HG03342 (cell line): ENCODE measurements around the gene C1QTNF8.

Experiments used
- ATAC-seq: cut with Tn5 transposase; IDR thresholded peaks from one replicate; pipeline ENCODE4 v1.9.1; 2021; ENCODE audit warnings: mild to moderate bottlenecking, moderate library complexity; ENCODE audit not compliant: unreplicated experiment

The C1QTNF8 gene, protein sequence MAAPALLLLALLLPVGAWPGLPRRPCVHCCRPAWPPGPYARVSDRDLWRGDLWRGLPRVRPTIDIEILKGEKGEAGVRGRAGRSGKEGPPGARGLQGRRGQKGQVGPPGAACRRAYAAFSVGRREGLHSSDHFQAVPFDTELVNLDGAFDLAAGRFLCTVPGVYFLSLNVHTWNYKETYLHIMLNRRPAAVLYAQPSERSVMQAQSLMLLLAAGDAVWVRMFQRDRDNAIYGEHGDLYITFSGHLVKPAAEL

GRCh38 chr16:1096169-1097082 is at the start of gene C1QTNF8:
Gene C1QTNF8, minus strand, starts transcription at chr16:1096244. Its CDS starts 1,322 bp downstream, at chr16:1094922.
- ATAC-seq, result no peak

DNA sequence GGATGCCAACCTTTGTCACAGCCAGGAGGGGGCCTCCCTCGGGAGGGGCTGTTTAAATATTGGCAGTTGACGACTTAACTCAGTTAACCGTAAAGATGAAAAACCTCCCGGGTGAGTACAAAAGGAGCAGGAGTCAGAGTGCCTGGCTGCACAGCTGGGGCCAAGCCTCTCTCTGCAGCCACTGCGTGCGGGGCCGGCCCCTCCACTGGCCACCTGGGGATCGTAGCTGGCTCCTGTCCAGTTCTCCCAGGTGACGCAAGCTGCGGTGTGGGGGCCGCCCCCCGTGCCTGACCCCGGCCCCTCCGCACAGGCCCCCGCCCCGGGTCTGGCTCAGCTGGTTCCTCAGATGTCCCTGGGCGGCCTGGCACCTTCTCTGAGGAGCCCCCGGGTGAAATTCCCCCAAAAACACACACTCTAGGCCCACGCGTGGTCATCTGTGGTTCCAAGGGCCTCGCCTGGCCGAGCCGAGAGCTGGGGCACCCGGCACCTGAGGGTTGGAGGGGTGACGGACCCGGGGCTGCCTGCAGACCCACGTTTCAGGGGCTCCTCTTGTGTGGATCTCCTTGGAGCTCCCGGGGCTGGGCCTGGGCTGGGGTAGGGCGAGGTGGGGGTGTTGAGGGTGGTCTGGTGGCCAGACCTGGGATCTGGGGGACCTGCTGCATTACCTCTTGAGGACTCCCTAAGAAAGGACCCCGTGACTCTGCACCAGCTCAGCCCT is 49.5 kb upstream of the C1QTNF8 start:
- ATAC-seq, result no peak

- no peak for ATAC-seq
Measured at GRCh38 chr16:1144476-1145382, 48.7 kb upstream of the C1QTNF8 start.

GRCh38 chr16:1143761-1144450 is 47.9 kb upstream of the C1QTNF8 start:
- ATAC-seq, result no peak

DNA sequence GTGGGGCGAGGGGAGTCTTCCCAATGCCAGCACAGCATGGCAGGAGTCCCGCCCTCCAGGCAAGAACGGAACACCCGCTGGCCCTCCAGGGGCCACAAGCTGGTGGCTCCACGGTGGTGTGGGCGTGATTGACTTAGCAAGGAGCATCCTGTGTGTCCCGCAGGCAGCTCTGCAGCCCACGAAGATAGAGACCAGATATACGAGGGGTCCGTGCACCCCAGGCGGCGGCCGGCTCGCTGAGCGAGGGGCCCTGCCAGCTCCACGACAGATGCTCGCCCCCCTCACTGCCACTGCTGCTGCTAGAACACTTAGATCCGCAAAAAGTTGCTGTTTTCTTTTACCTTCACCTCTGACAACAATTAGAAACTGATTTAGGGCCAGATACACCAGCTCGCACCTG is 46.9 kb upstream of the C1QTNF8 start:
- ATAC-seq, result no peak

- no peak for ATAC-seq
Measured at GRCh38 chr16:1141716-1142115, 45.7 kb upstream of the C1QTNF8 start.

DNA sequence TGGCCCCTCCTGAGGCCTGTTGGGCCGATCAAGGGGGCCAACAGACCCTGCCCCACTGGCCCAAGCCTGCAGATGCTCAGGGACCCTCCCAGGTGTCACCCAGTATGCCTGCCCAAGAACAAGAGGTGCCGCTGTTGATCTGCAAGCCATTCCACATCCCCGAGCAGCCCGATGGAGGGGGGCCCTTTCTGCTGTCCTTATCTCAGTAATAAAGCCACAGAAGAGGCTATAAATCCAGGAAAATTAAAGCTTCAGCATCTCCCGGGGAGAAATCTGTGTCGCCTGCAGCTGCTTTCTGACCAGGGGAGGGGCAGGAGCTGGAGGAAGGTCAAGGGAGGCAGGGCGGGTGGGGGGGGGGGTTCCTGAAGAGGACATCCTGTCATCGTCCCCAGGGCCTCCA is 45.1 kb upstream of the C1QTNF8 start:
- no peak for ATAC-seq

DNA sequence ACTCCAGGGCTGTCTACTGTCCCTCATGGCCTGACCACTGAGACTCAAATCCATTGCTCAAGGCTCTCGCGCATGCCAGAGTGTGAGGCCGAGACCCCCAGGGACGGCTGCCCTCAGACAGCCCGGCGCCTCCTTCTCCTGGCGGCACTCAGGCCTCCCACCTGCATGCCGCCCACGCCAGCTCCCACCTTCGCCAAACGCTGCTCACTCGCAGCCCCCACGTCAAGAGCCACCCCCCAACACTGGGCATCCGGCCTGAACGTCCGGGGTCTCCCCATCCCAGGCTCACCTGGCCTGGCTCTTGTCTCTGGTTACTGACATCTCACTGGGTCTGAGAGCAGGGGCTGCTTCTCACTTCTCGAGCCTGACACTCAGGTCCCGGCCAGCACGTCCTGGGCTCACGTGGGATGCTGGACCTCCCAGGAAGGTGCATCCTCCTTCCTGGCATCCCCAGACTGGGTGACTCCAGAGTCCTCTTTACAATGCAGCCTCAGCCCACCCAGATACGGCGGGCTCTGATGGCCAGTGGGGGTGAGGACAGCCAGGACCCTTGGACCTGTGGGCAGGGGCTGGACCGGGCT is 44.6 kb upstream of the C1QTNF8 start:
- no peak for ATAC-seq

- ATAC-seq, result no peak
Measured at GRCh38 chr16:1137604-1138003, 41.6 kb upstream of the C1QTNF8 start.

DNA sequence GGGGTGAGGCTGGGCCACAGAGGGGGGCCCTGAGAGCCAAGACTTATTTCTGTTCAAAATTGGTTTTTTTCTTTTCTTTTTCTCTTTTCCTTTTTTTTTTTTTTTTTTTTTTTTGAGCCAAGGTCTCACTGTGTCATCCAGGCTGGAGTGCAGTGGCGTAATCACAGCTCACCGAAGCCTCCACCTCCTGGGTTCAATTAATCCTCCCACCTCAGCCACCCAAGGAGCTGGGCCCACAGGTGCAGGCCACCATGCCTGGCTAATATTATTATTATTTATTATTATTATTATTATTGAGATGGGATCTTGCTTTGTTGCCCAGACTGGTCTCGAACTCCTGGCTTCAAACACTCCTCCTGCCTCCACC is 39.4 kb upstream of the C1QTNF8 start:
- ATAC-seq, result no peak

GRCh38 chr16:1134776-1135458 is 38.9 kb upstream of the C1QTNF8 start:
- ATAC-seq, result no peak

DNA sequence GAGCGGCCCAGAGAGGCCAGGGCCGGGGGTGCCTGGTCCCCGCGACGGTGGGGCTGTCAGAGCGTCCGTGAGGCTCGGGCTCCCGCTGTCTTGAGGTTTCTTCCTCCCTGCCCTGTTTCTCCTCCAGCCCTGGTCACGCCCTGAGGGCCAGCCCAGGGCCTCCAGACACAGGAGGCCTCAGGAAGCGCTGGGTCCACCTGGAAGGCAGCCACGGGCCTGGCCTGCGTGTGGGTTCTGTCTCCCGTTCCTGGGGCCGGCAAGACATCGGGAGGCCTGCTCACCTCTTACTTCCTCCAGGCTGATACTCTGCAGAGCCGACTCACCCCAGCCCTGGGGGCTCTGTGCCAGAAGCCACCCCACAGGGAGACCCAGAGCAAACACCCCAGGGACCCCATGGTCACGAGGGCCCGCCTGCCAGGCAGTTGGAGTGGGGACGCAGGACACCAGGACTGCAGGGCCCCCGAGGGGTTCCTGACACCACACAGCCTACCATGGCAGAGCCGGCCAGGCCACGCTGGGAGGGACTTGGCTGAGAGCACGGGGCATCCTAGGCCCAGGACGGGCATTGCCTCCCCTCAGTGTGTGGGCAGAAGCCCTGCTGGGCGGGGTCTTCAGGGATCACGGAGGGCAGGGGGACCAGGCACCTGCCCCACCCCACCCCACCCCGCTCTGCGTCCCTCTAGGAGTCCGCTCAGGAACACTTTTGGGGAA is 37.9 kb upstream of the C1QTNF8 start:
- no peak for ATAC-seq

- no peak for ATAC-seq
Measured at GRCh38 chr16:1133271-1133670, 37.2 kb upstream of the C1QTNF8 start.

GRCh38 chr16:1132431-1132830 is 36.4 kb upstream of the C1QTNF8 start:
- no peak for ATAC-seq

DNA sequence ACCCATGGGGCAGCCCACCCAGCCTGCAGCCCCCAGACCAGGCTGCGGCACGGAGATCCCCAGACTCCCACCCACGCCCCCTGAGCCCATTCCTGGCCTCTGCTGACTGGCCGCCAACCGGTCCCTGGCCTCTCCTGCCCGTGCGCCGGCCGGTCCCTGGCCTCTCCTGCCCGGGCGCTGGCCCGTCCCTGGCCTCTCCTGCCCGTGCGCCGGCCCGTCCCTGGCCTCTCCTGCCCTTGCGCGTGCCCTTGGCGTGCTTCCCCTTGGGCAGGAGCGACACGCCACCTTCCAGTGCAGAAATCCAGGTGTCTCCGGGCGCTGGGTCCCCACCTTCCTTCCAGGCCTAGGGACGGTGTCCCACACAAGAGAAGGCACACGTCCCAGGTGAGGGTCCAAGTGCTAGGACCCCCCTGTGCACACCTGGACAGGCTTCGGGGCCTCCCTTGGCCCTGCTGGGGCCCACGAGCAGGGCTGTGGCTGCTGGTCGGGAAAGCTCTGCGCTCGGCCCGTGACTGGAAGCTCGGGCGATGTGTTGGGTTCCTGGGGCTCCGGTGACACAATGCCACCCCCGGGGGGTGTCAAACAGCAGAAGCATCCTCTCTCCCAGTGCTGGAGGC is 35.4 kb upstream of the C1QTNF8 start:
- ATAC-seq, result no peak

DNA sequence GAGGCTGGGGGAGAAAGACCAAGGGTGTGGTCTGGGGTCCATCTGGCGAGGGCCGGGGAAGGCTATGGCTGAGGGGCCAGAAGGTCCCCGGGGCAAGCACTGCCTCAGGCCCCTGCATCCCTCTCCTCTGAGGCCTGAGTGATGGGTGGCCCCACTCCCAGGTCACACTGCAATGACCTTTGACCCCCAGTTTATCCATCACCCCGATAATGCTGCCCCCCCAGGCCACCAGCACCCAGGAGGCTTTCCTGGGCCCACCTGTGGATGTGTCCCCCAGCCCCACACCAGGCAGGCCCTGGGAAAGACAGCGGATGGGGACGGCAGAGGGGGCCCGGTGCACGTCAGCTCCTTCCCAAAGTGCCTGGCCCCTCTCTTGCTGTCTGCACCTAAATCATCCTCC is 34.3 kb upstream of the C1QTNF8 start:
- ATAC-seq, result no peak

DNA sequence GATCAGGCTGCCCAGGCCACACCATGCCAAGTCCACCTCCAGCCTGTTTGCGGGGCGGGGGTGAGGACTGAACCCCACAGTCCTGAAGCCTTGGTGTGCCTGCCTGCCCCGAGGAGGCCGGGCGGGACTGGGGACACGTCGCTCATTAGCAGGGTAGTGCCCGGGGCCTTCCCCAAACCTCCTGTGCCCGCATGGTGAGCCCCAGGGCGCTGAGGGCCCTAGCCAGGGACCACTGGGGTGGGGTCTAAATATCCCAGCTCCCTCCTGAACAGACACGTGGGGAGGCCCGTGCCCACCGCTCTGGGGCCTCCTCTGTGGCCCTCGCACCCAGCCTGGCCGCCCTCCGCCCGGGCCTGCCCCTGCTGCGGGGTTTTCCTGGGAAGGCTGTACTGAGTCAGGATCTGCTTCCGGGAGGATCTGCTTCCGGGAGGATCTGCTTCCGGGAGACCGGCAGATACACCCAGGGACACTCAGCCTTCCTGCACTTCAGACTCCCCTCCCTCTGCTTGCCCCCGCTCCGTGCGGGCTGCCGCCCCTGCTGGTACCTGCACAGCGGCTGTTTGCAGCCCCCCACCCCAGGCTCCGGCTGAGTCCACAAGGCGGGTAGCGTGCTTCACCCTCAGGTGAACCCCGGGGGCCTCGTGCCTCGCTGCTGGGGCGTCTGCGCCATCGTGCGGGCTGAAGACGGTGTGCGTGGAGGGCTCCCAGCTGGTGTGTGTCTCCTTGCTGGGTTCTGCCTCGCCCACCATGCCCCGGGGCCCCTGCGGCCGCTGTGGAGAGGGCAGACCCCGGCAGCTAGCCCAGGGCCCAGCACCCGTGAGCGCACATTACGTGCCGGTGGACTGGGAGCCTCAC is 33.3 kb upstream of the C1QTNF8 start:
- no peak for ATAC-seq
